Measurements from ENCODE around the gene ZNF418.

- TF ChIP-seq, protein P1, sequence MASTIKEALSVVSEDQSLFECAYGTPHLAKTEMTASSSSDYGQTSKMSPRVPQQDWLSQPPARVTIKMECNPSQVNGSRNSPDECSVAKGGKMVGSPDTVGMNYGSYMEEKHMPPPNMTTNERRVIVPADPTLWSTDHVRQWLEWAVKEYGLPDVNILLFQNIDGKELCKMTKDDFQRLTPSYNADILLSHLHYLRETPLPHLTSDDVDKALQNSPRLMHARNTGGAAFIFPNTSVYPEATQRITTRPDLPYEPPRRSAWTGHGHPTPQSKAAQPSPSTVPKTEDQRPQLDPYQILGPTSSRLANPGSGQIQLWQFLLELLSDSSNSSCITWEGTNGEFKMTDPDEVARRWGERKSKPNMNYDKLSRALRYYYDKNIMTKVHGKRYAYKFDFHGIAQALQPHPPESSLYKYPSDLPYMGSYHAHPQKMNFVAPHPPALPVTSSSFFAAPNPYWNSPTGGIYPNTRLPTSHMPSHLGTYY (CRISPR knock-in tag; IDR thresholded peaks at IDR 0.05), result no peak
- TF ChIP-seq CTCF (IDR thresholded peaks at IDR 0.05) (no peak), ZNF281 (CRISPR knock-in tag; IDR thresholded peaks at IDR 0.05) (no peak), CREM (CRISPR knock-in tag; IDR thresholded peaks at IDR 0.05) (no peak), EMX1 (CRISPR knock-in tag; IDR thresholded peaks at IDR 0.05) (no peak), ZNF512 (CRISPR knock-in tag; IDR thresholded peaks at IDR 0.05; ENCODE audit: borderline replicate concordance) (no peak), SMAD3 (CRISPR knock-in tag; IDR thresholded peaks at IDR 0.05; ENCODE audit: borderline replicate concordance) (no peak), SMAD4 (CRISPR knock-in tag; IDR thresholded peaks at IDR 0.05) (no peak)
- TF ChIP-seq, protein P2, sequence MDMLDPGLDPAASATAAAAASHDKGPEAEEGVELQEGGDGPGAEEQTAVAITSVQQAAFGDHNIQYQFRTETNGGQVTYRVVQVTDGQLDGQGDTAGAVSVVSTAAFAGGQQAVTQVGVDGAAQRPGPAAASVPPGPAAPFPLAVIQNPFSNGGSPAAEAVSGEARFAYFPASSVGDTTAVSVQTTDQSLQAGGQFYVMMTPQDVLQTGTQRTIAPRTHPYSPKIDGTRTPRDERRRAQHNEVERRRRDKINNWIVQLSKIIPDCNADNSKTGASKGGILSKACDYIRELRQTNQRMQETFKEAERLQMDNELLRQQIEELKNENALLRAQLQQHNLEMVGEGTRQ (CRISPR knock-in tag; IDR thresholded peaks at IDR 0.05), result no peak
- TF ChIP-seq, protein P3, sequence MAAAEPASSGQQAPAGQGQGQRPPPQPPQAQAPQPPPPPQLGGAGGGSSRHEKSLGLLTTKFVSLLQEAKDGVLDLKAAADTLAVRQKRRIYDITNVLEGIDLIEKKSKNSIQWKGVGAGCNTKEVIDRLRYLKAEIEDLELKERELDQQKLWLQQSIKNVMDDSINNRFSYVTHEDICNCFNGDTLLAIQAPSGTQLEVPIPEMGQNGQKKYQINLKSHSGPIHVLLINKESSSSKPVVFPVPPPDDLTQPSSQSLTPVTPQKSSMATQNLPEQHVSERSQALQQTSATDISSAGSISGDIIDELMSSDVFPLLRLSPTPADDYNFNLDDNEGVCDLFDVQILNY (CRISPR knock-in tag; IDR thresholded peaks at IDR 0.05), result no peak
- TF ChIP-seq, protein P4, sequence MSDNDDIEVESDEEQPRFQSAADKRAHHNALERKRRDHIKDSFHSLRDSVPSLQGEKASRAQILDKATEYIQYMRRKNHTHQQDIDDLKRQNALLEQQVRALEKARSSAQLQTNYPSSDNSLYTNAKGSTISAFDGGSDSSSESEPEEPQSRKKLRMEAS (CRISPR knock-in tag; IDR thresholded peaks at IDR 0.05), result no peak
Measured at GRCh38 chr19:57961785-57962184, 26.6 kb upstream of the ZNF418 start.

Measured in WTC11 (cell line).